CD4-positive, alpha-beta T cell (primary cell): ENCODE results near the gene COPE. TPM values are rescaled to one million over a fixed set of nuclear protein-coding genes. Genes with fewer than 3 reads are reported as not detected.

Experiments
- ATAC-seq: fragments of 200-7000 bp; cut with Tn5 transposase; one replicate; pipeline ENCODE4 v1.10.0; 2022; ENCODE audit warnings: mild to moderate bottlenecking; ENCODE audit not compliant: poor library complexity
- CTCF ChIA-PET: fragments of 350-600 bp; sonication (Branson Sonifier 250); formaldehyde crosslinking; loops from one replicate; lab custom pipeline; 2021; ENCODE audit warnings: antibody characterized with exemption, inconsistent platforms; lab: Charles Lee
- POLR2A ChIA-PET: fragments of 350-600 bp; sonication (Branson Sonifier 250); formaldehyde crosslinking; loops from one replicate; lab custom pipeline; 2021; ENCODE audit warnings: antibody characterized with exemption, inconsistent platforms; lab: Charles Lee
- DNase-seq, 14 experiments: peaks; one replicate each; pipeline ENCODE4 v3.0.0-alpha.2; 2013 to 2020; ENCODE audit warnings: mixed read lengths in 2 of 14
- H3K27ac ChIP-seq, 2 donors: one replicate each; pipeline versions ENCODE4 v1.5.1 to v1.7.0; 2013; ENCODE audit warnings: low read length in 2 of 2, low read depth in 1 of 2, mild to moderate bottlenecking in 1 of 2
- H3K27me3 ChIP-seq, 2 experiments: 1 replicate in 1 of 2; 2 replicates in 1 of 2; pipeline versions ENCODE4 v1.6.1 to v1.7.0; 2013; ENCODE audit warnings: low read length in 2 of 2, control low read depth in 1 of 2, mild to moderate bottlenecking in 1 of 2, moderate library complexity in 1 of 2; ENCODE audit not compliant: insufficient read depth in 2 of 2, control insufficient read depth in 1 of 2
- H3K36me3 ChIP-seq: one replicate; pipeline ENCODE4 v1.6.1; 2013; ENCODE audit warnings: low read length, control low read depth; ENCODE audit not compliant: insufficient read depth
- H3K4me1 ChIP-seq: one replicate; pipeline ENCODE4 v1.6.1; 2013; ENCODE audit warnings: low read length, control low read depth; ENCODE audit not compliant: insufficient read depth
- H3K4me3 ChIP-seq: one replicate; pipeline ENCODE4 v1.5.1; 2013; ENCODE audit warnings: mild to moderate bottlenecking, low read length, moderate library complexity
- H3K9me3 ChIP-seq, 2 experiments: 1 replicate in 1 of 2; 2 replicates in 1 of 2; pipeline versions ENCODE4 v1.6.1 to v1.7.0; 2013; ENCODE audit warnings: low read length in 2 of 2, mild to moderate bottlenecking in 2 of 2, control low read depth in 1 of 2, moderate library complexity in 1 of 2; ENCODE audit not compliant: control insufficient read depth in 1 of 2, insufficient read depth in 1 of 2
- H3K27ac Mint-ChIP-seq: one replicate; pipeline ENCODE4 v1.8.0; 2020; ENCODE audit warnings: mixed read lengths
- H3K27me3 Mint-ChIP-seq: one replicate; pipeline ENCODE4 v1.8.0; 2021; ENCODE audit warnings: mixed read lengths
- H3K36me3 Mint-ChIP-seq: one replicate; pipeline ENCODE4 v1.8.0; 2021; ENCODE audit warnings: low read depth, mixed read lengths
- H3K4me1 Mint-ChIP-seq: one replicate; pipeline ENCODE4 v1.8.0; 2021; ENCODE audit warnings: low read depth, mixed read lengths
- H3K4me3 Mint-ChIP-seq: one replicate; pipeline ENCODE4 v1.8.0; 2020; ENCODE audit warnings: mild to moderate bottlenecking, mixed read lengths
- H3K9me3 Mint-ChIP-seq: one replicate; pipeline ENCODE4 v1.8.0; 2020; ENCODE audit warnings: mixed read lengths
- intact Hi-C, 2 experiments: fragments of 100-400 bp; cut with DNase I in 1 of 2; cut with micrococcal nuclease in 1 of 2; formaldehyde crosslinking; loops; one replicate each; pipeline versions ENCODE4 v1.15.1 to v1.9.0; 2023 to 2025; cut with DNase I, micrococcal nuclease
- total RNA-seq, 174 experiments: library from RNA in 2 of 174; stranded (reverse) in 2 of 174; gene quantifications; one replicate each; pipeline ENCODE4 v1.2.3 and lab custom pipeline; 2021 to 2026
- TF ChIP-seq, protein P1 (sequence below): fragments of 200-600 bp; IDR thresholded peaks from one replicate; pipeline ENCODE4 v1.8.0; 2022; ENCODE audit warnings: antibody characterized with exemption, mild to moderate bottlenecking

Gene COPE
- total RNA-seq, 2 experiments from 2014 or later: 135 to 143 TPM

DNA sequence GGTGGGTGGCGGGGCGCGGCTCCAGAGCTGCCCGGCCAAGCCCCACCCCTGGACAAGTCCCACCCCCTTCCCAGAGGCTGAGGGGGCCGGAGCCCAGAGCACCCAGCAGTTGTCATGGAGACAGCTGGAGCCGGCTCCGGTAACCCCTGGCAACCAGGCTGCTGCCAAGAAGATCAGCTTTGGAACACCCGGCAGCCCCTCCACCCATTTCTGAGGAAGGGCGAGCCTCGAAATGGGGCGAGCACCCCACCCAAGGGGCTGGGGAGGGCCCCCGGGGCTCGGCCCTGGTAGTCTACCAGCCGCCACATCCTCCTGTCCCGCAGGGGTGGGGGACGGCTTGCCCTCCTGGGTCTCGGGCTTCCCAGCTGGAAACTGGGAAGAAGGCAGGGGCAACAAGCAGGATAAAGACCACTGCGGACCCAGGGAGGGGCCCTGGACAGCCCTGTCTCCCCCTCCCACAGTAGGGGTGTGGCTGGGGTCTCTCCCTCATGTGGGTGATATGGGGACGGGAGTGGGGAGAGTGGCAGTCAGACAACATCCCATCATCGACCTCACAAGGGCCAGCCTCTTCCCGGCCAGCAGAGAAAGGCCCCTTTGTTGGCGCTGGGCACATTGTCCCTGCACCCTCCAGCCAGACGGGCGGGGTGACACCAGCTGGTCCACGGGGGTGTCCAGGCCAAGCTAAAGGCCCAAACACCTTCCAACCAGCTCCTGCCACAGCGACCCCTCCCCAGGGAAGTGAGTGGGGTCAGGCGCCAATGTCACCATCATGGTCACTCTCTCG, 24.7 kb downstream of the COPE start:
- peak in 1 of 14 experiments; percentile 18 for DNase-seq
- Histone ChIP-seq H3K27ac (no peak overlapping the region), H3K4me3 (no peak overlapping the region), H3K9me3 (peaks cover 0 to 3% of the 10 kb centered on the region in 2 experiments), H3K4me1 (peaks cover 11% of the 10 kb centered on the region), H3K36me3 (peaks cover 6% of the 10 kb centered on the region), H3K27me3 (peaks cover 17 to 19% of the 10 kb centered on the region in 2 experiments)
- Mint-ChIP-seq H3K36me3 (peaks cover 10% of the 10 kb centered on the region), H3K4me1 (peaks cover 13% of the 10 kb centered on the region), H3K9me3 (no peaks in the 10 kb centered on the region), H3K27ac (no peak overlapping the region), H3K27me3 (peaks cover 34% of the 10 kb centered on the region), H3K4me3 (no peak overlapping the region)
- CTCF ChIA-PET: no interaction called here
- intact Hi-C loops: no loop called here
- TF ChIP-seq, protein P1, sequence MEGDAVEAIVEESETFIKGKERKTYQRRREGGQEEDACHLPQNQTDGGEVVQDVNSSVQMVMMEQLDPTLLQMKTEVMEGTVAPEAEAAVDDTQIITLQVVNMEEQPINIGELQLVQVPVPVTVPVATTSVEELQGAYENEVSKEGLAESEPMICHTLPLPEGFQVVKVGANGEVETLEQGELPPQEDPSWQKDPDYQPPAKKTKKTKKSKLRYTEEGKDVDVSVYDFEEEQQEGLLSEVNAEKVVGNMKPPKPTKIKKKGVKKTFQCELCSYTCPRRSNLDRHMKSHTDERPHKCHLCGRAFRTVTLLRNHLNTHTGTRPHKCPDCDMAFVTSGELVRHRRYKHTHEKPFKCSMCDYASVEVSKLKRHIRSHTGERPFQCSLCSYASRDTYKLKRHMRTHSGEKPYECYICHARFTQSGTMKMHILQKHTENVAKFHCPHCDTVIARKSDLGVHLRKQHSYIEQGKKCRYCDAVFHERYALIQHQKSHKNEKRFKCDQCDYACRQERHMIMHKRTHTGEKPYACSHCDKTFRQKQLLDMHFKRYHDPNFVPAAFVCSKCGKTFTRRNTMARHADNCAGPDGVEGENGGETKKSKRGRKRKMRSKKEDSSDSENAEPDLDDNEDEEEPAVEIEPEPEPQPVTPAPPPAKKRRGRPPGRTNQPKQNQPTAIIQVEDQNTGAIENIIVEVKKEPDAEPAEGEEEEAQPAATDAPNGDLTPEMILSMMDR: no peak
- no peak for ATAC-seq
- POLR2A ChIA-PET: no interaction called here

DNA sequence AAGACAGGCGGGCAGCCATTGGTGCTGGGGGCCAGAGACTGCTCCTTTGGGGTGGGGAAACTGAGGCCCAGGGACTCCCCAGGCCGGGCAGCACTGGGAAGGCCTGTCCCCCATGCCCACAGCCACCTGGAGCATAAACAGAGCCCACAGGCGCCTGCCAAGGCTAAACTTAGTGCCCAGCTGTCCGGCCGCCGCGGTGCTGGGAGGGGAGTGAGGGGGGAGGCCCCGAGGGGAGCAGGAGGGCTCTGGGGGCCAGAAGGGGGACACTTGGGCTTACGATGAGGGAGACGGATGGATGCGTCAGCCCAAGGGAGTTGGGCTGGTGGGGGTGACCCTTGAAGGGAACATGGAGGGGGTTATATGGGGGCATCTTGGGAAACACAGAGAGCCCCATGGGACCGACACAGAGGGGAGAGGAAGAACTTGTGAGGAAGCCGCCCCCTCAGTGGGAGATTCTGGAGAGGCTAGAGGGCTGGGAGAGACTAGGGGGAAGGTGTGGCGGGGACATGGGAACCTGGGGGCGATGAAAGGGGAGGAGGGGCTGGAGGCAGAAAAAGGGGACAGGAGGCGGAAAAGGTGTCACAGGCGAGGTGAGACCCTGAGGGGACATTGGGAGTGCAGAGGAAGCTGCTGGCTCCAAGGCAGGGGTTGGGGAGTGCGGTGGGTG, 25.5 kb downstream of the COPE start:
- H3K27me3 Mint-ChIP-seq: peaks cover 35% of the 10 kb centered on the region
- Histone ChIP-seq H3K4me1 (peaks cover 11% of the 10 kb centered on the region), H3K36me3 (peaks cover 1% of the 10 kb centered on the region), H3K27ac (no peak overlapping the region), H3K4me3 (no peak overlapping the region), H3K27me3 (peaks cover 17 to 19% of the 10 kb centered on the region in 2 experiments), H3K9me3 (peaks cover 0 to 3% of the 10 kb centered on the region in 2 experiments)
- H3K9me3 Mint-ChIP-seq: no peaks in the 10 kb centered on the region
- no peak overlapping the region for H3K27ac Mint-ChIP-seq
- H3K36me3 Mint-ChIP-seq: peaks cover 4% of the 10 kb centered on the region
- ChIA-PET CTCF (no interaction called here), POLR2A (no interaction called here)
- intact Hi-C loops: no loop called here
- ATAC-seq: no peak
- H3K4me3 Mint-ChIP-seq: no peak overlapping the region
- peaks cover 13% of the 10 kb centered on the region for H3K4me1 Mint-ChIP-seq
- no peak for DNase-seq
- TF ChIP-seq, protein P1: no peak

DNA sequence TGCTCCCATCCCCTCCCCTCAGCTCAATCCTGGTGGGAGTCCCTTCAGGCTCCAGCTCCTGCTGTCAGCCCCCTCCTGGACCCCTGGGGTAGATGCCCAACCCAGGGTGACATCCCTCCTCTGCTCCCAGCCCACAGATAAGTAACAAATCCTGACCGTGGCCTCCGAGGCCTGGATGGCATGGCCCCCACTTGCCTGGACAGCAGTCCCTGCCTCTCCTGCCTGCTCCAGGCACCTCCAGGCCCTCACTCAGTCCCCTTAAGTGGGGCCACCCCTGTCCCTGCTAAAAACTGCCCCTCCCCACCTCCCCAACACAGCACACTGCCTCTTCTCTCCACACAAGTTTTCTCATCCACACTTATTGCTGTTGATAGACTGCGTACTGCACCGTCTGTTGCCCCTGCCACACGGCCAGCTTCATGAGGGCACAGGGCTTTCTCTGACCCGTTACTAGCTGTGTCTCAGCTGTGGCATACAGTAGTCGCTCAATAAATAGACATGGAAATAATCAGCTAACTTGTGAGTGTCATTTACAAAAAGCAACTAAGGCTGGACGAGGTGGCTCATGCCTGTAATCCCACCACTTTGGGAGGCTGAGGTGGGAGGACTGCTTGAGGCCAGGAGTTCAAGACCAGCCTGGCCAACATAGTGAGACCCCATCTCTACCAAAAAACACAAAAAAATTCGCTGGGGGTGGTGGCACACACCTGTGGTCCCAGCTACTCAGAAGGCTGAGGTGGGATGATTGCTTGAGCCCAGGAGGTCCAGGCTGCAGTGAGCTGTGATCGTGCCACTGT, 29.0 kb downstream of the COPE start:
- no peak for ATAC-seq
- peaks cover 18% of the 10 kb centered on the region for H3K27me3 Mint-ChIP-seq
- H3K27ac Mint-ChIP-seq: no peak overlapping the region
- H3K4me1 ChIP-seq: no peaks in the 10 kb centered on the region
- H3K27me3 ChIP-seq: peaks cover 13 to 14% of the 10 kb centered on the region in 2 experiments
- H3K4me1 Mint-ChIP-seq: no peaks in the 10 kb centered on the region
- no peak overlapping the region for H3K27ac ChIP-seq
- no peaks in the 10 kb centered on the region for H3K9me3 Mint-ChIP-seq
- peaks cover 0 to 3% of the 10 kb centered on the region in 2 experiments for H3K9me3 ChIP-seq
- DNase-seq: no peak
- H3K4me3 ChIP-seq: no peak overlapping the region
- no peaks in the 10 kb centered on the region for H3K36me3 ChIP-seq
- CTCF ChIA-PET: no interaction called here
- intact Hi-C loops: loop anchor here in 1 of 2 experiments (10.0 kb wide), 1 partner anchor 65 kb away; no protein-coding TSS in a partner anchor
- no peaks in the 10 kb centered on the region for H3K36me3 Mint-ChIP-seq
- TF ChIP-seq, protein P1: no peak
- H3K4me3 Mint-ChIP-seq: no peak overlapping the region
- POLR2A ChIA-PET: interaction anchor here (0.6 kb wide), 1 partner anchor 110 kb away, joined by 4 read pairs; no protein-coding TSS in a partner anchor
